GOT3 (cell line): ENCODE results near the gene UACA.
"Not testable (repeated sequence)": the region's sequence is repeated elsewhere in the genome, so short reads cannot be mapped to it uniquely, and the experiment has no call there.

Source experiments
- DNase-seq: peaks from one replicate; lab custom pipeline; 2025; ENCODE audit warnings: mixed read lengths; lab: John Stamatoyannopoulos, UW

The UACA gene

DNA sequence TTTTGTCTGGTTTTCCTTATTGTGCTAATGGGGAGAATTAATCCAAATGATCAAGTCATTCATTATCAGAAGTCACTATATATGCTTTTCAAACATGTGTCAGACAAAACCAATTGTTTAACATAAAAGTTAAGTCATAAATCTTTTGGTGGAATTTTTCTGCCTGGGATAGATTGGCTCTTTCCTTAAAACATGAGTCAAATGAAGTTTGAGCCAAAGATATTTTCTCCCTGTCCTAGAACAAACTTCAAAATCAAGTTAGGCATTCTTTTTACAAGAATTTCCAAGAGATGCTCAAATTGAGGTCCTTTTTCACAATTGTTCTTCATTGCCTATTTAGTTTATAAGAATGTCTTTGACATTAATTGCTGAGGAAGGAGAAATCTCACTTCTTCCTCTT, 138.3 kb downstream of the UACA start:
- DNase-seq = no peak

DNA sequence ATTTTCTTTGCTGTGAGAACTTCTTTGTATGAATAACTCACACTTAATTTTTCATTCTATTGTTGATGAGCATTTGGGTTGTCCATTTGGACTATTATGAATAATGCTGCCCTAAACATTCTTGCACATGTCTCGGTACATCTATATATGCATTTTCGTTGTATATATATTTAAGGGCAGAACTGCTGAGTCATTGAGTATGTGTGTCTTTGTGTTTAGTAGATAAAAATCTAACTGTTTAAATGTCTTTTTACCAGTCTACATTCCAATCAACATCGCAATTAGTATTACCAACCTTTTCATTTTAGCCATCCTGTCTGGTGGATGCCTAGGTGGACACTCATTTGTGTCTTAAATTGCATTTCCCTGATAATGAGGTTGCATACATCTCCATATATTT, 144.4 kb downstream of the UACA start:
- no peak for DNase-seq

DNA sequence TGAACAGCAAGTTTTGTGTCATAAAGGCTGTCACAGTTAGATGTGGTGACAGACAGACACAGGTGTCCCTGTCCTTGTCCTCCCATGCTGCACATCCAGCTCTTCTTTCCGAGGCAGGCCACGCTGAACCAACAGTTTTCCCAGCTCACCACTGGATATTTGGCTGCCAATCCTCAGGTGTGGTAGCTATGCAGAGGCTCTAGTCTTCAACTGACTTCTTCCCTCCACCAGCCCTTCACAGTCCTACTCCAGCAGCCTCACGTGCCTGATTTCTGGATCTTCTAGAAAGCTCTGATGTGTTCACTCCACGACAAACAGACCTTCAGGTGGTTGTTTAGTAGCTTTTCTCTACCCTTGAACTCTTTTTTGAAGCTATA, 145.5 kb downstream of the UACA start:
- DNase-seq = no peak

DNA sequence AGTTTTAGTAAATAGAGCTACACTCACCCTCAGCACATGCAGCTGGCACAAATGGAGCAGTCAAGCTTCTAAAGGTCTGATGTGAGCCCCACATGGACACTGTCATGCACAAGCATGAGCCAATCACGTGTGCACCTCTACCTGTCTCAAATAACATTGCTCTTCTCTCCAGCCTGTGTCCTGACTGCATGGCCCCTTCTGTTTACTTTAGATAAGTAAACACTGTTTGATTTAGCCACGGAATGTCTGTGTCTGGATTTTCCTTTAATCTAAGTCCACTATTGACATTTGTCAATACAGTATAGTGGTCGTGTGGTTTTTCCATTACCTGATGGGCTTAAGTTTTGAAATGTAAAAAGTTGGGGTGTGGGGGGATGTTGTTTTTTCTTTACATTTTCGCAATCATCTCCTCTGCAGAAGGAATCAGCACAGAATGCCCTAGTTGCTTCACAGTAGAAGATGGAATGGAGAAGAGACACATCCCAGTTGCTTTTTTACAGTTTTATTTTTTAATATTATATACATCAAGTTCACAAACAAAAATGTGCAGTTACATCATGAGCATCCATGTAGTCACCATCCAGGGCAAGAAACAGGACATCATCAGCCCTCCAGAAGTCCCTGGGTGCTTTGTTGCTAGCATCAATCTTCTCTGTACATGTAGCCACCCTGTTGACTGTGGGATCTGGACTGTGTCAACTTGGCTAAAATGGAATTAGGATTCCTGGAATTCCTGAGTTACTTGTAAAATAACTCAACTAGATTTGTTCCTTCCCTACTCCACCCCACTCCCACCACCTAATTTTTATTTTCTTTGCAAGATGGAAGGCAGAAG, 146.1 kb downstream of the UACA start:
- no peak for DNase-seq

GRCh38 chr15:70616311-70616756, 147.0 kb downstream of the UACA start:
- DNase-seq = not testable (repeated sequence)

DNA sequence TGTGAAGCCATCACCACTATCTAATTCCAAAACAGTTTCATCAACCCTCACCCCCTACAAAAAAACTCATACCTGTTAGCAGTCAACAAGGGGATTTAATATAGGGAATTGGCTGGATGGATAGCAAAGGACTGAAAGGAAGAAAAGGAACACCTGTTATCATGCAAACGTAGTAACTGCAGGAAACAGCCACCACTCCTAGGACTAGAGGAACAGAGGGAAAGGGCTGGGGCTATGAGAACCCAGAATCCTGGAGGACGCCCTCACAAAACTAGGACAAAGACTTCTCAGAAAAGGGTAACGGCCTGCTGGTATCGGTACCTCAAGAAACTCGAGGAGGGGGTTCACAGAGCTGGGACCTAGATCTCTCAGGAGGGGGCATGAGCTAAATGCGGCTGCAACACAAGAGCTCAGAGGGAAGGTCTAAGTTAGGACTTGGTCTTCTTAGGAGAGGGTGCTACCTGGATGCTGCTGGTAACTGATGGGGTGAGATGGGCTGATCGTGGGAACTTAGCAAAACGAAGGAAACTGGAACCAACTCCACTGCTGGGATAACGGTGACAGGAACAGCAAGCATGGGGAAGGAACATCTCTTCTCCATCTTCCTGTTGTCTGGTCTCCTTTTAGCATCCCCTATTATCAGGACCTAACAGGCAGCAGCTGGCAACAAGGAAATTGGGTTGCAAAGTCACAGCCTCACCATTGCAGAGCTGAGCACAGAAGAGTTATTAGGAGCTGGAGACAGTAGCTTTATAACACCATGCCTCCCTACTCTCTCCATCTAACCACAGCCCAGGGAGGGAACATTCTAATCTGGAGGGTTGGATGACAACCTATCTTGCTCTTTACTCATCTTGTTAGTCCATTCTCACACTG, 147.7 kb downstream of the UACA start:
- DNase-seq = no peak

DNA sequence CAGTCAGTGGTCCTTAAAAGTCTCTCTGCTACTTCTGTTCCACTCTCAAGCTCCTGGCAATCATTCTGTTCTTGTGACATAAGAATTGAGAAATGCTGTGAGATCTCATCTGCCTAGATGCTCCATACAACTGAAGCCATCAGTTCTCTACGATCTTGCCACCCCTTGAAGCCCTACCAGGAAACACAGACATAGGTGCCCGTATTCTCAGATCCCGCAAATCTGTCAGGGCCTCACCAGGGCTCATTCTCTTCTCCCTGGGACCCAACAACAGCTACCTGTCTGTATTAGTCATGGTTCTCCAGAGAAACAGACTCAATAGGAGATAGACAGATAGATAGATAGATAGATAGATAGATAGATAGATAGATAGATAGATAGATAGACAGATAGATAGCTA, 149.1 kb downstream of the UACA start:
- DNase-seq = no peak

DNA sequence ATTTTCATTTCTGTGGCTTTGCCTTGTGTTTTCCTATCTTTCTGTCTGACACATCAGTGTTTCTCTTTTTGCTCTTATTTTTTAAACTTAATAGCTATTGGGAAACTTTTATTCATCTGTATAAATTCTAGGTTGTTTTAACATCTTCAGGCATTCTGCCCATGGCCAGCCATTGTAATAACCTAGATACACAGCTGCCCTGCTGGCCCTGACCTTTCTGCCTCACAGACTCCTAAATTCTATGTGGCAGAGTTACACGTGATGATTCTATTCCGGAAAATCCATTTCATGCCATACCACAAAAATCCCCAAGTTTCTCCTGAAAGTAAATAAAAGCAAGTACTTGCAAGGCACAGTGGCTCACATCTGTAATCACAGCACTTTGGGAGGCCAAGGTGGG, 150.1 kb downstream of the UACA start:
- DNase-seq = no peak

- no peak for DNase-seq
Measured at GRCh38 chr15:70611286-70611685, 152.1 kb downstream of the UACA start.

DNA sequence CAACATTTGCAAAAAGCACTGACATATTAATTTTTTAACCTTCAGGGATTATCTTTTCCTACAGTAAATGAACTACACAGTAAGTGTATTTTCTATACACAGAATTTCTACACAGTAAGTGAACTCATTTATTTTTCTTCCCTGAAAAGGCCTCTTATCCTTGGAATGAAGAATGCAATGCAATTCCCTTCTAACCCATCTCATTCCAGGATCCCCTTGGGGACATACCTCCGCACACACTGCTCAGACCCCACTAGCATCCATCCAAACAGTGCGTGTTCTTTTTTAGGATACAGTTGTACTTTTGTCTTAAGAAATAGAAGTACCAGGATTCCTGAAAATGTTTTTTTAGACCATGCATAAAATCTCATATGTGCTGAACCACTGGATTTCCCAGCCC, 152.8 kb downstream of the UACA start:
- no peak for DNase-seq

- DNase-seq = no peak
Measured at GRCh38 chr15:70609889-70610288, 153.5 kb downstream of the UACA start.

DNA sequence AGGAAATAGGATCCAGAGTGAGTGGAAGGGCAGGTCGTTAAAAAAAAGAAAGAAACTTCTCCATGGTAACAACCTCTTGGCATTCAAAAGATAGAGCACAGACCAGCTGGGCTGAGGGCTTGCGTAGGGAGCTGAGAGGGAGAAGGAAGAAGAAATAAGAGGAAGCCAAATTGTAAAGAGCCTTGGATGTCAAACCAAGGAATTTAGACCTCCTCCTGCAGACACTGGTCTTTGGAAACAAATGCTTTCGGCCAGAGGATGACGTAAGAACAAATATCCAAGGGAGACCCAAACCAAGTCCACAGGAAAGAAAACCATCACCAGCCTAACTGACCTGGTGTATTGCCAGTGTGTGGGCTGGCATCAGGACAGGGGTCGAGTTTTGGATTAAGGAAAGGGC, 155.2 kb downstream of the UACA start:
- DNase-seq = no peak

GRCh38 chr15:70605606-70606410, 157.6 kb downstream of the UACA start:
- DNase-seq = no peak

- no peak for DNase-seq
Measured at GRCh38 chr15:70604666-70605315, 158.6 kb downstream of the UACA start.
